ENCODE data around the gene DIMT1.

Gene DIMT1

GRCh38 chr5:62369039-62369438, 34.7 kb downstream of the DIMT1 start:
- no peak for DNase-seq

GRCh38 chr5:62362701-62363100, 41.0 kb downstream of the DIMT1 start:
- no peak for DNase-seq

GRCh38 chr5:62354028-62354874, 49.5 kb downstream of the DIMT1 start:
- DNase-seq: peak; percentile 39

- no peak for DNase-seq
Measured at GRCh38 chr5:62348723-62349481, 54.8 kb downstream of the DIMT1 start.

GRCh38 chr5:62347928-62348327, 55.8 kb downstream of the DIMT1 start:
- no peak for DNase-seq

GRCh38 chr5:62346748-62347147, 57.0 kb downstream of the DIMT1 start:
- no peak for DNase-seq

GRCh38 chr5:62343428-62343827, 60.3 kb downstream of the DIMT1 start:
- no peak for DNase-seq

GRCh38 chr5:62342476-62342837, 61.2 kb downstream of the DIMT1 start:
- DNase-seq: no peak

- peak; percentile 25 for DNase-seq
Measured at GRCh38 chr5:62341783-62342475, 61.8 kb downstream of the DIMT1 start.

- no peak for DNase-seq
Measured at GRCh38 chr5:62340979-62341378, 62.7 kb downstream of the DIMT1 start.

- DNase-seq: peak; percentile 23
Measured at GRCh38 chr5:62340392-62340791, 63.3 kb downstream of the DIMT1 start.

All from central memory CD4-positive, alpha-beta T cell (primary cell).